HUES48 (cell line): ENCODE measurements around the gene ALOX5AP.
A peak's percentile ranks its signal among the peaks of the same experiment; 100 is the strongest.

Experiments used
- H3K27ac ChIP-seq: one replicate; pipeline ENCODE4 v1.7.0; 2013; ENCODE audit warnings: low read depth, low read length, inconsistent platforms
- H3K27me3 ChIP-seq: 2 replicates; pipeline ENCODE4 v1.6.1; 2013; ENCODE audit warnings: mild to moderate bottlenecking, low read length; ENCODE audit not compliant: control insufficient read depth, insufficient read depth
- H3K36me3 ChIP-seq: 2 replicates; pipeline ENCODE4 v1.6.1; 2013; ENCODE audit warnings: low read length; ENCODE audit not compliant: control insufficient read depth, insufficient read depth
- H3K4me1 ChIP-seq: 2 replicates; pipeline ENCODE4 v1.6.1; 2013; ENCODE audit warnings: mild to moderate bottlenecking, low read length; ENCODE audit not compliant: control insufficient read depth, insufficient read depth
- H3K4me3 ChIP-seq: 2 replicates; pipeline ENCODE4 v1.5.1; 2013; ENCODE audit warnings: mild to moderate bottlenecking, low read depth, low read length
- H3K9ac ChIP-seq: 2 replicates; pipeline ENCODE4 v1.6.1; 2013; ENCODE audit warnings: mild to moderate bottlenecking, low read depth, low read length, moderate library complexity
- H3K9me3 ChIP-seq: 2 replicates; pipeline ENCODE4 v1.6.1; 2013; ENCODE audit warnings: low read length; ENCODE audit not compliant: control insufficient read depth, insufficient read depth

Gene ALOX5AP

DNA sequence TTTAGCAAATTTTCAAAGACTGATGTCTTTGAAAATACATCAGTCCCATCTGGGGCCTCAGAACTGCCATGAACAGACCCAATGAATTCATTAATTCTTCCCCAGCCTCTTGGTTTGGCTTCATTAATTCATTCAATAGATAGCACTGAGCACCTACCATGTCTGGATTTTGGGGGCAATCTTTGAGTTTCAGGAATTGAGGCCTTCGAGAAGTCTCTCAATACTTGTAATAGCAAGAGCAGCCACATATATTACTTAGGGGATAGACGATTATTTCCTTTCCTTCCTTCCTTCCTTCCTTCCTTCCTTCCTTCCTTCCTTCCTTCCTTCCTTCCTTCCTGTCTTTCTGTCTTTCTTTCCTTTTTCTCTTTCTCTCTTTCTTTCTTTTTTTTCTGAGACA lies 64.8 kb downstream of the ALOX5AP start:
- Histone ChIP-seq H3K27me3 (no peaks in the 10 kb centered on the region; the same call in 1 of the 2 replicates), H3K9ac (no peak overlapping the region), H3K36me3 (no peaks in the 10 kb centered on the region), H3K27ac (no peak overlapping the region), H3K9me3 (no peaks in the 10 kb centered on the region), H3K4me1 (no peaks in the 10 kb centered on the region), H3K4me3 (no peak overlapping the region)

DNA sequence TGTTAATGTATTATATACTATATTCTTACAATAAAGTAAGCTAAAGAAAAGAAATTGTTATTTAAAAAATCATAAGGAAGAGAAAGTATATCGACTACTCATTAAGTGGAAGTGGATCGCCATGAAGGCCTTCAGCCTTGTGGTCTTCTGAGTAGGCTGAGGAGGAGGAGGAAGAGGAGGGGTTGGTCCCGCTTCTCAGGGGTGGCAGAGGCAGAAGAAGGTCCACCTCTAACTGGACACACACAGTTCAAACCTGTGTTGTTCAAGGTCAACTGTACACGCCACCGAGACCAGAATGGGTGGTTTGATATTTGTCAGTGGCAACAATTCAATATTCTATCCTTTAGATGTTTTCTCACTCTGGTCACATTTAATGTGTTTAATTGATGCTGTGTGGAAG lies 67.2 kb downstream of the ALOX5AP start:
- H3K9ac ChIP-seq, result no peak overlapping the region
- H3K36me3 ChIP-seq, result no peaks in the 10 kb centered on the region
- no peak overlapping the region for H3K4me3 ChIP-seq
- H3K4me1 ChIP-seq, result no peaks in the 10 kb centered on the region
- H3K27ac ChIP-seq, result no peak overlapping the region
- H3K27me3 ChIP-seq, result no peaks in the 10 kb centered on the region; the same call in 1 of the 2 replicates
- H3K9me3 ChIP-seq, result no peaks in the 10 kb centered on the region

DNA sequence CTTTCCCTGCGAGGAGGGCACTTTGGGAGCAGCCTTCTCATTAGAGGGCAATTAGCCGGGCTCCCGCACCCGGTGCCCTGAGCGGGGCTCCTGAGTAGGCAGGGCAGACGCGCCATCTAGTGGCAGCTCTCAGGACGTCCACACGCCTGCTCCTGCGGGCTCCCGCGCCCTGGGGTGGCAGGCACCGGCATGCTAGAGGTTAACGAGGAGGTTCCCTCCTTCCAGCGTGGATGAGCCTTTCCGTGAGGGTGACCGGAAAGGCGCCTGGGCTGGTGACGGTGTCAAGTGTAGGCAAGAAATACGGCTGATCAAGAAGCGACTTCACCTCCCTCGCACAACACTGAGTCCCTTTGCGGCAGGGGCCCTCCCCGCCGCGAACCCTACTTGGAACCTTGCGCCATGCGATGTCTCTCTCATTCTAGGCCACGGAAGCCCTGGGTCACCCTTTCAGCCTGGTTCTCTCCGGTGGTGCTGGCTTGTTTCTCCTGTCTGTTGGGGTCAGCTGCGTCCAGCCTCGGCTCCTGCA lies 67.7 kb downstream of the ALOX5AP start:
- no peak overlapping the region for H3K27ac ChIP-seq
- no peak overlapping the region for H3K9ac ChIP-seq
- peak overlapping the region; percentile 39; the same call in 1 of the 2 replicates for H3K4me3 ChIP-seq
- no peaks in the 10 kb centered on the region for H3K9me3 ChIP-seq
- H3K36me3 ChIP-seq, result no peaks in the 10 kb centered on the region
- H3K4me1 ChIP-seq, result no peaks in the 10 kb centered on the region
- no peaks in the 10 kb centered on the region; the same call in 1 of the 2 replicates for H3K27me3 ChIP-seq

DNA sequence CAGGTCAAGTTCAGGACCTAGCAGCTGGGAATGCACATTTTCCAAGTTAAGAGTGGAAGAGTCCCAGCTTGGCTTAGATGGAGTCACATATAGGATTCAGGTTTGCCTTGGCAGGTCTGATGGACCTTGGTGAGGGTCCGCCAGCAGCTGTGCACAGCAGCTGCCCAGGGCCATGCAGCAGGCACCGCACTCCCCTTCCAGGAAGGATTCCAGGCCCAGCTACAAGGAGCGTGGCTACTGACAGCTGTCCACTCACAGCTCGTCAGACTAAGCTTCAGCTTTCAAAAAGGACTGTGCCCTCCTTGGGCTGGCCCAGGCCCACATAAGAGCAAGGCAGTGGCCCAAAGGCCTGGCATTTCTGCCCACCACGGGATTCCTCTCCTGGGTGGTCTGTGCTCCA lies 68.4 kb downstream of the ALOX5AP start:
- H3K9me3 ChIP-seq, result no peaks in the 10 kb centered on the region
- H3K9ac ChIP-seq, result no peak overlapping the region
- H3K27me3 ChIP-seq, result no peaks in the 10 kb centered on the region; the same call in 1 of the 2 replicates
- H3K4me3 ChIP-seq, result no peak overlapping the region
- no peaks in the 10 kb centered on the region for H3K4me1 ChIP-seq
- H3K36me3 ChIP-seq, result no peaks in the 10 kb centered on the region
- no peak overlapping the region for H3K27ac ChIP-seq

DNA sequence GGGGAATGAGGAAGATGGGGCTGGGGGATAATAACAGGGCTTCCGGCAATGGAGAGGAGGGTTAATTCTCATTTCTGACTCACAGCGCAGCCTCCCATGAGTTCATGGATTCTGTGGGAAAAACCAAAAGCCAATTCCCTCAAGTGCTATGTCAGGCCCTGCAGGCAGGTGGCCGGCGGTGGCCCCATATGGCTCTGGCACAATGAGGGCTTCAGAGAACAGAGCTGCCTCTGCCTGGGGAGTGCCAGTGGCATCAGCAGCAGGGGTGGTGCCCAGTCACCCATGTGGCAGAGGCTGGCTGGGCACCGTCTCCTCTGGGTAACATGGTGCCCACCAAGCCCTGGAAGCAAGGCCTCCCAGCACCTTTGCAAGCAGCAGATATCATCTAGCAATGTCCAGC lies 69.1 kb downstream of the ALOX5AP start:
- Histone ChIP-seq H3K9me3 (no peaks in the 10 kb centered on the region), H3K4me3 (no peak overlapping the region), H3K9ac (no peak overlapping the region), H3K4me1 (no peaks in the 10 kb centered on the region), H3K36me3 (no peaks in the 10 kb centered on the region), H3K27me3 (no peaks in the 10 kb centered on the region; the same call in 1 of the 2 replicates), H3K27ac (no peak overlapping the region)

DNA sequence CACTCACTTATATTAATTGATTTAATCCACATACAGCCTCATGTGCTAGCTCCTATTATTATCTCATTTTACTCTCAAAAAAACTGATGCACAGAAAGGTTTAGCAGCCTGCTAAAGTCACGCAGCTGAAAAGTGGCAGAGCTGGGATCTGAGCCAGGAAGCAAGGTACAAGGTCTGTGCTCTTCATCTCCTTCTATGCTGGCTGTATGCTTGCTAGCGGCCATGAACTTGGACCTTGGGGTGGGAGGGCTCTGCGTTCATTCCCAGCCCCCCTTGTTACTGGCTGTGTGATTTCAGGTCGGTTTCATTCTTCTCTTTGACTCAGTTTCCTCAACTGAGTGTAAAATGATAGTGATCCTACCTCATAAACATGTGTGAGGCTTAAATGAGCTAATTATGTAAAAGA lies 69.8 kb downstream of the ALOX5AP start:
- Histone ChIP-seq H3K9me3 (no peaks in the 10 kb centered on the region), H3K9ac (no peak overlapping the region), H3K4me3 (no peak overlapping the region), H3K36me3 (no peaks in the 10 kb centered on the region), H3K27ac (no peak overlapping the region), H3K27me3 (no peaks in the 10 kb centered on the region; the same call in 1 of the 2 replicates), H3K4me1 (no peaks in the 10 kb centered on the region)

DNA sequence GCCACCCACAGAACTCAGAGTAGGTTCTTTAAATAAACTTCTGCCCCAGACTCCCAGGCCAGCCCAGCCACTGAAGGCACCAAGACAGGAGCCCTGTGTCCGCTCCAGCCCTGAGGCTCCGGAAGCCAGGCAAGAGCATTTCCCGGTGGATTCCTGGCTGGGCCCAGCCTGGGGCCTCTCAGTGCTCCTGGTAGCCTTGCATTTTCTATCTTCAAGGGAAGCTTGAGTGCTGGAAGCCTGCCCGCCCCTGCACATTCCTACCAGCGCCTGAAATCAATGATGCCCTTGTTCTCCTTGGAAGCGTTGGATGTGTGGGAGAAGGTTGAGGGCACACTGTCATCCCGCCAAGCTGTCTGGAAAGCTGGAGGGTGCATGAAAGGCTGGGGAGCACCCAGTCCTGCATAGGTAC lies 70.3 kb downstream of the ALOX5AP start:
- Histone ChIP-seq H3K9me3 (no peaks in the 10 kb centered on the region), H3K27ac (no peak overlapping the region), H3K4me3 (no peak overlapping the region), H3K27me3 (no peaks in the 10 kb centered on the region; the same call in 1 of the 2 replicates), H3K36me3 (no peaks in the 10 kb centered on the region), H3K4me1 (no peaks in the 10 kb centered on the region), H3K9ac (no peak overlapping the region)

DNA sequence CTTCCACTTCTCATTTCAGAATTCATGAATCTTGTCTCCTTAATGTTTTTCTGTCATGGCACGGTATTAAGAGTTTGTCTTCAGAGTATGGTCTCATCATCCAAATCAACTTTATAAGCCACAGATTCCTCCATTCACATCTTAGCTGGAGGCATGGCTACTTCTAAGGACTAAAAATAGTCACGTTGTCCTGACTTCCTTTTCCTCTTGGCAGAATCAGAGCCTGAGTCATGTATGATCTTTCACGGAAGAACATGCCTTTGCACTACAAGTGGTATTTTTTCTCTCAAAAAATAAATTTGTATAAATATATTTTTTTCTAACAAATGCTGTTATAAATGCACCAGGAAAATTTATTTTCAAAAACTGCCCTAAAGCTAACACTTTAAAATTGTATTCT lies 71.4 kb downstream of the ALOX5AP start:
- H3K4me1 ChIP-seq, result no peaks in the 10 kb centered on the region
- H3K9me3 ChIP-seq, result no peaks in the 10 kb centered on the region
- no peak overlapping the region for H3K9ac ChIP-seq
- H3K27me3 ChIP-seq, result no peaks in the 10 kb centered on the region; the same call in 1 of the 2 replicates
- no peak overlapping the region for H3K4me3 ChIP-seq
- no peak overlapping the region for H3K27ac ChIP-seq
- no peaks in the 10 kb centered on the region for H3K36me3 ChIP-seq

DNA sequence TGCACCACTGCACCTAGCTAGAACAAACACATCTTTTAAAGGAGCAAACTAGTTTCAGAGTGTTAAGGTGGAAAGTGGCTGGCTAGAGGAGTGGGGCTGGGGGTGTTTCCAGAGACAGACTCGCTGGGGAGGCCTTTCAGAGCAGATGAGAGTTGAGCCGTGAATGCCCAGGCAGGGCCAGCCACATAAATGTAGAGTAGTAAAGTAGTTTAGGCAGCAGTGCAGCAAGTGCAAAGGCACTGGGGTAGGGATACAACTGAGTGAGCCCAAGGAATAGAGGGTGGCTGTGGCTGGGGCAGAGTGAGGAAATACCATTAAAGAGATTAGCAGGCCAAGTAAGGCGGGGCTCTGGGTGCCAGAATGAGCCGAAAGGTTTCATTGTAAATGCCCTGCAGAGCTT lies 72.0 kb downstream of the ALOX5AP start:
- Histone ChIP-seq H3K27me3 (no peaks in the 10 kb centered on the region; the same call in 1 of the 2 replicates), H3K4me3 (no peak overlapping the region), H3K36me3 (no peaks in the 10 kb centered on the region), H3K27ac (no peak overlapping the region), H3K9me3 (no peaks in the 10 kb centered on the region), H3K4me1 (no peaks in the 10 kb centered on the region), H3K9ac (no peak overlapping the region)

DNA sequence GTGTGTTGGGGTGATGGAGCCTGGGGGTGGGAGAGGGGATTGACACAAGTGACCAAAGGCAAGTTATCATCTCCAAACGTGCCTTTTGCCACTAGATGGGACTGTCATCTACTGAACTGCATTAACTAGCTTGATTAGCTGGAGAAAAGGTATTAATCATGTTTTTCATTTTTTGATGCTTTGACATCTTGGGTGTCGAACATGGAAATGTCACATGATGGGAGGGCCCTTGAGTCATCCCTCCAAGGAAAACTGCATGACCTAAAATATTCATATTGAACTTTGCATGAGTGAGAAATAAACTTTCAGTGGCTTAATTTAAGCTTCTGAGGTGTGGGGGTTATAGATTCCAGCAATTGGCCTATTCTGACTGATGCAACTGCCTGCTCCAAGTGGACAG lies 73.3 kb downstream of the ALOX5AP start:
- no peak overlapping the region for H3K9ac ChIP-seq
- H3K27ac ChIP-seq, result no peak overlapping the region
- no peaks in the 10 kb centered on the region for H3K4me1 ChIP-seq

DNA sequence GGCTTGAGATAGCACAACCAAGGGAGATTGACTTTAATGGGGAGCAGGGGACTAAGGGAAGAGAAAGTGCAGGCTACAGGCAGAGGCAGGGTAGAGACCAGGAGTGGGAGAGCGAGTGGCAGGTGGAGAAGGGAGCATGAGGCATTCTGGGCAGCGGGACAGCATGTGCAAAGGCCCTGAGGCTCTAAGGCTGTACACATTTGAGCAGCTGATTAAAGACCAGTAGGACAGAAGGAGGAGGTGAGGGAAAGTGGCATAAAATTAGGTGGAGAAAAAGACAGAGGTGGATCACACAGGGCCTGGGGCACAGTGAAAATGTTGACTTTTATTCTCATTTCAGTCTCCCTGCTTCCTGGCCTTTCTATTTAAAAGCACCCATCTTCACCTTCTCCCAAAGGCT lies 74.4 kb downstream of the ALOX5AP start:
- no peaks in the 10 kb centered on the region for H3K4me1 ChIP-seq
- H3K9ac ChIP-seq, result no peak overlapping the region
- no peaks in the 10 kb centered on the region for H3K36me3 ChIP-seq
- H3K27ac ChIP-seq, result no peak overlapping the region
- H3K9me3 ChIP-seq, result no peaks in the 10 kb centered on the region
- no peaks in the 10 kb centered on the region for H3K27me3 ChIP-seq
- H3K4me3 ChIP-seq, result no peak overlapping the region

More for the DNA sequence above, 73.3 kb downstream of the ALOX5AP start:
- no peaks in the 10 kb centered on the region; the same call in 1 of the 2 replicates for H3K27me3 ChIP-seq
- H3K4me3 ChIP-seq, result no peak overlapping the region
- no peaks in the 10 kb centered on the region for H3K36me3 ChIP-seq
- no peaks in the 10 kb centered on the region for H3K9me3 ChIP-seq
